Upper lobe of left lung (tissue), 6 donors: ENCODE results near the gene SFXN1. TPM values are rescaled to one million over a fixed set of nuclear protein-coding genes. Genes with fewer than 3 reads are reported as not detected.

ENCODE experiments used
- ATAC-seq, 2 donors: fragments of 200-7000 bp; cut with Tn5 transposase; one replicate each; pipeline ENCODE4 v1.9.1; 2022; ENCODE audit warnings: mild to moderate bottlenecking in 2 of 2, moderate library complexity in 2 of 2; ENCODE audit not compliant: low FRiP score in 2 of 2
- DNase-seq, 2 donors: peaks; one replicate each; pipeline ENCODE4 v3.0.0-alpha.2; 2019 to 2020
- H3K27ac ChIP-seq, 4 donors: fragments of 200-600 bp; sonication (generic); one replicate each; pipeline ENCODE4 v1.5.1; 2016 to 2019
- H3K27me3 ChIP-seq, 4 donors: fragments of 200-600 bp; sonication (generic); one replicate each; pipeline ENCODE4 v1.5.1; 2017 to 2019
- H3K36me3 ChIP-seq, 4 donors: fragments of 200-600 bp; sonication (generic); one replicate each; pipeline ENCODE4 v1.5.1; 2016 to 2019
- H3K4me1 ChIP-seq, 4 donors: fragments of 200-600 bp; sonication (generic); one replicate each; pipeline ENCODE4 v1.5.1; 2018 to 2019
- H3K4me3 ChIP-seq, 4 donors: fragments of 200-600 bp; sonication (generic); one replicate each; pipeline ENCODE4 v1.5.1; 2017 to 2019; ENCODE audit warnings: mild to moderate bottlenecking in 2 of 4, moderate library complexity in 1 of 4
- H3K9me3 ChIP-seq, 4 donors: fragments of 200-600 bp; sonication (generic); one replicate each; pipeline ENCODE4 v1.5.1; 2018 to 2019
- CTCF ChIP-seq, 6 experiments: fragments of 450-650 bp in 4 of 6; fragments of 200-600 bp in 2 of 6; sonication (generic) in 2 of 6; IDR thresholded peaks; one replicate each; pipeline ENCODE4 v1.5.1; 2016 to 2019; ENCODE audit warnings: antibody characterized with exemption in 6 of 6
- EP300 ChIP-seq, 4 donors: sonication (generic); formaldehyde crosslinking; IDR thresholded peaks; one replicate each; pipeline ENCODE4 v1.5.1; 2017; ENCODE audit warnings: antibody characterized with exemption in 4 of 4, control low read depth in 2 of 4
- POLR2A ChIP-seq, 4 donors: fragments of 450-650 bp; IDR thresholded peaks; one replicate each; pipeline ENCODE4 v1.5.1; 2016 to 2017; ENCODE audit warnings: antibody characterized with exemption in 4 of 4, mild to moderate bottlenecking in 2 of 4
- POLR2AphosphoS5 ChIP-seq, 2 donors: sonication (generic); formaldehyde crosslinking; IDR thresholded peaks; one replicate each; pipeline ENCODE4 v1.5.1; 2017; ENCODE audit warnings: antibody characterized with exemption in 2 of 2
- WGBS, 2 donors: methylation state at CpG; one replicate each; pipeline ENCODE4 v1.1.5; 2017 to 2018; 5-methylcytosine and 5-hydroxymethylcytosine counted together
- total RNA-seq, 6 donors: library from RNA; depleted of rRNA in 4 of 6; stranded (reverse); fragments of >200 nt in 4 of 6; gene quantifications; one replicate each; pipeline versions ENCODE4 v1.1.0 to v1.2.1, GENCODE V29; 2016 to 2021
- donor health status: DM: no; HTN: no; CAD: no; lungs with moderate emphysema.
- donor health status: DM: no; HTN: yes; CAD: no; lungs with severe emphysema.

Gene SFXN1
- 10 to 100 TPM in 5 of 6 donors, 1 to 10 TPM in 1; 5.2 to 47.1 (median 18.3) TPM for total RNA-seq

- H3K36me3 ChIP-seq = no peaks in the 10 kb centered on the region
- DNase-seq = peak; percentile 68 to 96
- peak within 1 kb of the TSS; percentile 35 to 82 (median 66) for H3K27ac ChIP-seq
- peaks cover 0 to 6% (median 0%) of the 10 kb centered on the region in 4 donors for H3K27me3 ChIP-seq
- peaks cover 7 to 27% (median 14%) of the 10 kb centered on the region in 4 donors for H3K4me1 ChIP-seq
- 0 to 2% methylated on average over 12 to 50 of the region's 94 CpGs for WGBS, 2 donors
- H3K9me3 ChIP-seq = no peaks in the 10 kb centered on the region
- H3K4me3 ChIP-seq = peak within 1 kb of the TSS; percentile 66 to 99 (median 92)
- TF ChIP-seq EP300 (IDR thresholded peaks at IDR 0.05) (no peak), CTCF (IDR thresholded peaks at IDR 0.05) (no peak), POLR2A (IDR thresholded peaks at IDR 0.05) (peak in 2 of 4 donors; percentile 18 to 78), POLR2AphosphoS5 (IDR thresholded peaks at IDR 0.05) (peak in 1 of 2 donors; percentile 44)
- ATAC-seq = peak; percentile 73 to 97
Observed at GRCh38 chr5:175478384-175479124, at the start of gene SFXN1. SFXN1 (plus strand) TSS chr5:175478560; CDS start chr5:175492104, 13,544 bp downstream.

GRCh38 chr5:175434800-175435199, 43.6 kb upstream of the SFXN1 start:
- Histone ChIP-seq H3K4me3 (no peak overlapping the region), H3K36me3 (no peaks in the 10 kb centered on the region), H3K27me3 (no peaks in the 10 kb centered on the region), H3K27ac (no peak overlapping the region), H3K9me3 (no peaks in the 10 kb centered on the region), H3K4me1 (no peaks in the 10 kb centered on the region)
- ATAC-seq (no peak), DNase-seq (no peak)
- WGBS, 2 donors = 56 to 61% methylated on average over 6 of the region's 6 CpGs
- TF ChIP-seq EP300 (IDR thresholded peaks at IDR 0.05) = no peak
- TF ChIP-seq POLR2A (IDR thresholded peaks at IDR 0.05) = no peak
- no peak for TF ChIP-seq POLR2AphosphoS5 (IDR thresholded peaks at IDR 0.05)
- TF ChIP-seq CTCF (IDR thresholded peaks at IDR 0.05) = no peak

- H3K36me3 ChIP-seq = no peaks in the 10 kb centered on the region
- no peak for ATAC-seq
- H3K4me3 ChIP-seq = no peak overlapping the region
- H3K27me3 ChIP-seq = no peaks in the 10 kb centered on the region
- H3K27ac ChIP-seq = no peak overlapping the region
- 66 to 70% methylated on average over 8 of the region's 8 CpGs for WGBS, 2 donors
- no peaks in the 10 kb centered on the region for H3K4me1 ChIP-seq
- no peak for DNase-seq
- no peaks in the 10 kb centered on the region for H3K9me3 ChIP-seq
- TF ChIP-seq CTCF (IDR thresholded peaks at IDR 0.05) (no peak), POLR2AphosphoS5 (IDR thresholded peaks at IDR 0.05) (no peak), POLR2A (IDR thresholded peaks at IDR 0.05) (no peak), EP300 (IDR thresholded peaks at IDR 0.05) (no peak)
Observed at GRCh38 chr5:175436359-175436758, 42.0 kb upstream of the SFXN1 start.

GRCh38 chr5:175438234-175438857, 40.0 kb upstream of the SFXN1 start:
- Histone ChIP-seq H3K4me3 (no peak overlapping the region), H3K9me3 (no peaks in the 10 kb centered on the region), H3K4me1 (no peaks in the 10 kb centered on the region), H3K27ac (no peak overlapping the region), H3K27me3 (peaks cover 0 to 3% (median under 1%) of the 10 kb centered on the region in 4 donors), H3K36me3 (no peaks in the 10 kb centered on the region)
- TF ChIP-seq CTCF (IDR thresholded peaks at IDR 0.05) (no peak), POLR2A (IDR thresholded peaks at IDR 0.05) (no peak), EP300 (IDR thresholded peaks at IDR 0.05) (no peak), POLR2AphosphoS5 (IDR thresholded peaks at IDR 0.05) (no peak)
- 68 to 77% methylated on average over 3 of the region's 3 CpGs for WGBS, 2 donors
- ATAC-seq = no peak
- DNase-seq = no peak
